Subcutaneous preadipocyte (primary cell): ENCODE results near the gene MROH8. TPM values are rescaled to one million over a fixed set of nuclear protein-coding genes. Genes with fewer than 3 reads are reported as not detected.

Experiments
- total RNA-seq: library from RNA; depleted of rRNA; stranded (reverse); fragments of >200 nt; gene quantifications from 2 replicates; pipeline ENCODE4 v1.2.3, GENCODE V29; 2012

Gene MROH8
- total RNA-seq, result 0.59 and 1.5 TPM in 2 replicates

DNA sequence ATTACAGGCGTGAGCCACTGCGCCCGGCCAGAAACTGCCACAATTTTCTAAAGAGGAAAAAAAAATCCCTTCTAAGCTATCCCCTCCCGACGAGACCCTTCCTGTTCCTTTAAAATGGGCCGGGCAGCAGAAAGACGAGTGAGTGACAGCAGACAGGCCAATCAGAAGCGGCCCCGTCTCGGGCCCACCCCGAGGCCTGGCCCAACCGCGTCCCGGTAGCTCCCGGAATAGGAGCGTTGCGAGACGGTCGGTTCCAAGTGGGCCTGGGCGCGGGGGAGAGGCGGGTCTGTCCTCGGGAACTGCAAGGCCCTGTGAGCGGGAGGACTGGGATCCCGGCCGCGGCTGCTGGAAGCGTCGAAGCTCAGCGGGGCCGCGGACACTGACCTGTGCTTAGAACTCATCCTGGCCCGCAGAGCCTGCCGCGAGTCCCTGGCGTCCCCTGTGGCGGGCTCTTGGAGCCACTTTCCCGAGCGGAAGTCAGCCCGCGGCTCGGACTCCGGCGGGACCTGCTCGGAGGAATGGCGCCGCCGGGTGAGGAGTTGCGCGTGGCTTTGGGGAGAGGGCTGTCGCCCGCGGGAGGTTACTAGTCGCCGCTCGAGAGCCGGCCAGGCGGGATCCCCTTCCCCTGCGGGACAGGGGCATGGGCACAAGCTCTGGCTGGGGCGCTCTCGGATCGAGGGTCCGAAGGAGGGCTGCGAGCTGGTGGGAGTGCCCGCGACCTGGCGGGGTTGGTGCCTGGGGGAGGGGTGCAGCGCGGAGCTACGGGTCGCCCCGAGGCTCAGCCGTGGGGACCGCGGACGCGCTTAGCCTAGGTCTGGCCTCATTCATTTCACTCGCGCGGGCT lies at the start of gene MROH8, which contains the start of gene RPN2:
Gene MROH8 (minus strand): TSS at position 710 of the 844 bp plus-strand sequence.
Gene RPN2 (plus strand): TSS at position 492 of the 844 bp plus-strand sequence. CDS start 27 bp downstream, at position 519.

DNA sequence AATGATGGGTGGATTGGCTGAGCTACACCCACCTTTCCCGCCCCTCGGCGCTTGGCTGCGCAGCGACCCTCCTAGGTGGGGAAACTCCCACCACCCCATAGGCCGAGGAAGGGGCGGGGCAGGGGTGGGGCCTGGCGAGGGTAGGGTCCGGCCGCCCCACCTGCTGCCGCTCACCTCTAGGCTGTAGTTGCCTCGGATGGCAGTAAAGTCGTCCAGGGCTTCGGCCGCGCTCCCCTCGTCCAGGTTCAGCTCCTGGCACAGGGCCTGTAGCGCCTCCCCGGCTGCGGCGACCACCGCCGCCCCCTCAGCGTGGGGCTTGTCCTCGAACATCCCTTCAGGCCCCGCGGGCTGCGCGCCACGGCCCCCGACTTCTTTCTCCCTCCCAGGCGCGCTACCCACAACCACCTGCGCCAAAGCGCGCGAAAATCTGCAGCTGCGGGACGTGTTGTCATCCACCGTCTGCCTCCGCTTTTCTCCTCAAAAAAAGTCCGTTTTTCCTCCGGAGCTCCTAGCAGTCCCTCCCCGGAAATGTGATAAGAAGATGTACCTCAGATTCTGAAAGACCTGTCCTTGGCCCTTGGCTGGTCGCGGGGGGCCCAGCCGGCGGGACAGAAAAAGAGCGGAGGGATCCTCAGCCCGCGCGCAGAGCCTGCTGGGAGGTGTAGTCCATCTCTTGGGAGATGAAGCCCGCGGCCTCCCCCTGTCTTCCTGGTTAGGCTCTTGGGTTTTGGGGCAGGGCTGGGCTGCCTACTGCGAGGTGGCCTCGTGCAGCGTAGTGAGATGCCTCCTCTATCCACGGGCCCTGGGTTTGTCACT lies 83.5 kb downstream of the MROH8 start, which contains the start of gene RBL1:
Gene RBL1 (minus strand): TSS at position 399 of the 816 bp plus-strand sequence. CDS start 69 bp downstream, at position 330.

Other genes starting within 250 kb of the MROH8 start
- gene SAMHD1, start 227.8 kb downstream of the MROH8 start, total RNA-seq, result 40.1 and 75.0 TPM in 2 replicates
- gene RBL1, start 83.6 kb downstream of the MROH8 start, total RNA-seq, result 8.8 and 21.3 TPM in 2 replicates
- 234 and 252 TPM in 2 replicates for gene RPN2, start 218 bp downstream of the MROH8 start, total RNA-seq
- gene GHRH, start 82.3 kb upstream of the MROH8 start, total RNA-seq, result not detected in 2 replicates
- 9.8 and 12.9 TPM in 2 replicates for gene MANBAL, start 110.1 kb upstream of the MROH8 start, total RNA-seq
- gene SRC, start 166.6 kb upstream of the MROH8 start, total RNA-seq, result 16.2 and 19.2 TPM in 2 replicates